ENCODE data around the gene HERC4. TPM values are rescaled to one million over a fixed set of nuclear protein-coding genes. Genes with fewer than 3 reads are reported as not detected.

The HERC4 gene
- total and polyA plus RNA-seq, 9 of the 15 experiments (the other 6 are each of a cell fraction or from before 2014, with no cell fraction given), result 12.5 to 33.5 (median 22.8) TPM

DNA sequence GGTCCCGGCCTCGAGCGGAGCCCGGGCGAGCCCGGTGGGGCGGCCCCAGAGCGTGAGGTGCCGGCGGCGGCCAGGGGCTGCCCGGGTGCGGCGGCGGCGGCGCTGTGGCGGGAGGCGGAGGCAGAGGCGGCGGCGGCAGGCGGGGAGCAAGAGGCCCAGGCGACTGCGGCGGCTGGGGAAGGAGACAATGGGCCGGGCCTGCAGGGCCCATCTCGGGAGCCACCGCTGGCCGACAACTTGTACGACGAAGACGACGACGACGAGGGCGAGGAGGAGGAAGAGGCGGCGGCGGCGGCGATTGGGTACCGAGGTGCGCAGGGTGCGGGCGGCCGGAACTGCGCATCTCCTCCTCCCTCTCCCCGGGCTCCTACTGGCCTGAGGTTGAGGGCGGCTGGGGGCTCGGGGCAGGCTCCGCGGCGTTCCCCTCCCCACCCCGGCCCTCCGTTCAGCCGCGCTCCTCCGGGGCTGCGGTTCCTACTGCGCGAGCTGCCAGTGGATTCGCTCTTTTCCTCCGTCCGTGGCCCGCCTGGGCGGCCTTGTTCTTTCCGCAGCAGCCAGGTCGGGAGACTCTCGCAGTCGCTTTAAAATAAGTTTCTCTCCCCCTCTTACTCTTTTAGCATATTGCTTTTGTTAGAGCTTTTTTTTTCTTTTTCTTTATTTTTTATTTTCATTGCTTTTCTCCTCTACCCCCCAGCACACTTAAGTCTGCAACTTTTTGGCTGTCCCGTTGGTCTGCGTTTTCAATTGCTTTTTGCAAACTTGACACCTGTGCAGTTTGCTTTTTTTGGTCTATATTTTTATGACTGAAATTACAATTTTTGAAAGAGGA is 190.0 kb downstream of the HERC4 start (continued):
- peak; percentile 26 for TF ChIP-seq U2AF1 (optimal IDR thresholded peaks at IDR 0.05; ENCODE audit: low read depth, low read length)
- peak in 1 of 2 experiments; percentile 7; a peak in 1 of 4 replicates for TF ChIP-seq SIN3A (IDR thresholded peaks at IDR 0.05; ENCODE audit: borderline replicate concordance in 2 of 2, control insufficient read depth in 1 of 2, low read depth in 2 of 2, low read length in 2 of 2)
- TF ChIP-seq MCM3 (IDR thresholded peaks at IDR 0.05), result no peak
- peak; percentile 64 for TF ChIP-seq HMGN3 (IDR thresholded peaks at IDR 0.05; ENCODE audit: borderline replicate concordance, extremely low read depth, insufficient read length, low read depth, low read length)
- TF ChIP-seq ATF7 (IDR thresholded peaks at IDR 0.05), result peak; percentile 13; the same call in 1 of the 2 replicates
- peak; percentile 30; the same call in 1 of the 2 replicates for TF ChIP-seq ZBTB17 (CRISPR knock-in tag; IDR thresholded peaks at IDR 0.05)
- TF ChIP-seq, protein P1, sequence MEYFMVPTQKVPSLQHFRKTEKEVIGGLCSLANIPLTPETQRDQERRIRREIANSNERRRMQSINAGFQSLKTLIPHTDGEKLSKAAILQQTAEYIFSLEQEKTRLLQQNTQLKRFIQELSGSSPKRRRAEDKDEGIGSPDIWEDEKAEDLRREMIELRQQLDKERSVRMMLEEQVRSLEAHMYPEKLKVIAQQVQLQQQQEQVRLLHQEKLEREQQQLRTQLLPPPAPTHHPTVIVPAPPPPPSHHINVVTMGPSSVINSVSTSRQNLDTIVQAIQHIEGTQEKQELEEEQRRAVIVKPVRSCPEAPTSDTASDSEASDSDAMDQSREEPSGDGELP (CRISPR knock-in tag; IDR thresholded peaks at IDR 0.05; ENCODE audit: borderline replicate concordance), result no peak; the same call in 1 of the 2 replicates
- 0 out of 2 replicates have a peak, but pooled peaks have one; percentile 11 for TF ChIP-seq SAFB (IDR thresholded peaks at IDR 0.05; ENCODE audit: borderline replicate concordance, low read depth, low read length)
- TF ChIP-seq, protein P2, sequence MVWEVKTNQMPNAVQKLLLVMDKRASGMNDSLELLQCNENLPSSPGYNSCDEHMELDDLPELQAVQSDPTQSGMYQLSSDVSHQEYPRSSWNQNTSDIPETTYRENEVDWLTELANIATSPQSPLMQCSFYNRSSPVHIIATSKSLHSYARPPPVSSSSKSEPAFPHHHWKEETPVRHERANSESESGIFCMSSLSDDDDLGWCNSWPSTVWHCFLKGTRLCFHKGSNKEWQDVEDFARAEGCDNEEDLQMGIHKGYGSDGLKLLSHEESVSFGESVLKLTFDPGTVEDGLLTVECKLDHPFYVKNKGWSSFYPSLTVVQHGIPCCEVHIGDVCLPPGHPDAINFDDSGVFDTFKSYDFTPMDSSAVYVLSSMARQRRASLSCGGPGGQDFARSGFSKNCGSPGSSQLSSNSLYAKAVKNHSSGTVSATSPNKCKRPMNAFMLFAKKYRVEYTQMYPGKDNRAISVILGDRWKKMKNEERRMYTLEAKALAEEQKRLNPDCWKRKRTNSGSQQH (CRISPR knock-in tag; IDR thresholded peaks at IDR 0.05), result no peak
- no peak for TF ChIP-seq RBM25 (IDR thresholded peaks at IDR 0.05; ENCODE audit: low read depth, low read length, severe bottlenecking)
- 0 out of 2 replicates have a peak, but pooled peaks have one; percentile 22 for TF ChIP-seq ZNF324 (CRISPR knock-in tag; IDR thresholded peaks at IDR 0.05)
